ENCODE measurements around the gene MYLK4. TPM values are rescaled to one million over a fixed set of nuclear protein-coding genes. Genes with fewer than 3 reads are reported as not detected.

Gene MYLK4
- total RNA-seq, 1 donor from 2014 or later: 0.23 TPM

GRCh38 chr6:2743280-2744208, 7.2 kb downstream of the MYLK4 start:
- Mint-ChIP-seq H3K27me3 (ENCODE audit: low read depth, unreplicated experiment) (no peaks in the 10 kb centered on the region), H3K4me1 (ENCODE audit: low read depth, unreplicated experiment) (peaks cover 32% of the 10 kb centered on the region), H3K9me3 (ENCODE audit: unreplicated experiment) (no peaks in the 10 kb centered on the region), H3K27ac (ENCODE audit: unreplicated experiment) (no peak overlapping the region), H3K36me3 (ENCODE audit: low read depth, unreplicated experiment) (no peaks in the 10 kb centered on the region), H3K4me3 (ENCODE audit: unreplicated experiment) (no peak overlapping the region)
- no peak for DNase-seq (ENCODE audit: low read depth)
- no peaks in the 10 kb centered on the region for H3K36me3 ChIP-seq (ENCODE audit: insufficient read depth, low read length)
- H2AFZ ChIP-seq (ENCODE audit: low read depth, low read length): no peak overlapping the region
- H3K27me3 ChIP-seq (ENCODE audit: insufficient read depth, low read length): no peaks in the 10 kb centered on the region
- no peaks in the 10 kb centered on the region for H3K9me3 ChIP-seq (ENCODE audit: insufficient read depth, low read depth, low read length)
- H3K4me1 ChIP-seq (ENCODE audit: insufficient read depth, low read length): peaks cover 4% of the 10 kb centered on the region
- H3K79me2 ChIP-seq (ENCODE audit: insufficient read depth, low read length): no peaks in the 10 kb centered on the region
- H3K4me2 ChIP-seq (ENCODE audit: low read length): no peak overlapping the region
- no peak for FAIRE-seq
- no peaks in the 10 kb centered on the region for H4K20me1 ChIP-seq (ENCODE audit: insufficient read depth, low read length)
- TF ChIP-seq, protein P1, sequence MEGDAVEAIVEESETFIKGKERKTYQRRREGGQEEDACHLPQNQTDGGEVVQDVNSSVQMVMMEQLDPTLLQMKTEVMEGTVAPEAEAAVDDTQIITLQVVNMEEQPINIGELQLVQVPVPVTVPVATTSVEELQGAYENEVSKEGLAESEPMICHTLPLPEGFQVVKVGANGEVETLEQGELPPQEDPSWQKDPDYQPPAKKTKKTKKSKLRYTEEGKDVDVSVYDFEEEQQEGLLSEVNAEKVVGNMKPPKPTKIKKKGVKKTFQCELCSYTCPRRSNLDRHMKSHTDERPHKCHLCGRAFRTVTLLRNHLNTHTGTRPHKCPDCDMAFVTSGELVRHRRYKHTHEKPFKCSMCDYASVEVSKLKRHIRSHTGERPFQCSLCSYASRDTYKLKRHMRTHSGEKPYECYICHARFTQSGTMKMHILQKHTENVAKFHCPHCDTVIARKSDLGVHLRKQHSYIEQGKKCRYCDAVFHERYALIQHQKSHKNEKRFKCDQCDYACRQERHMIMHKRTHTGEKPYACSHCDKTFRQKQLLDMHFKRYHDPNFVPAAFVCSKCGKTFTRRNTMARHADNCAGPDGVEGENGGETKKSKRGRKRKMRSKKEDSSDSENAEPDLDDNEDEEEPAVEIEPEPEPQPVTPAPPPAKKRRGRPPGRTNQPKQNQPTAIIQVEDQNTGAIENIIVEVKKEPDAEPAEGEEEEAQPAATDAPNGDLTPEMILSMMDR (IDR thresholded peaks at IDR 0.05; ENCODE audit: insufficient read depth, low read depth, low read length): no peak
- no peak for TF ChIP-seq EZH2 (IDR thresholded peaks at IDR 0.05; ENCODE audit: insufficient read depth, low read length)
- H3K4me3 ChIP-seq (ENCODE audit: insufficient read depth, low read depth, low read length): no peak overlapping the region
- H3K27ac ChIP-seq (ENCODE audit: low read depth, low read length): no peak overlapping the region
- H3K9ac ChIP-seq (ENCODE audit: low read length): no peak overlapping the region

- Histone ChIP-seq H3K27ac (ENCODE audit: low read depth, low read length) (no peak overlapping the region), H3K36me3 (ENCODE audit: insufficient read depth, low read length) (no peaks in the 10 kb centered on the region), H3K4me1 (ENCODE audit: insufficient read depth, low read length) (peaks cover 4% of the 10 kb centered on the region), H3K9me3 (ENCODE audit: insufficient read depth, low read depth, low read length) (no peaks in the 10 kb centered on the region), H4K20me1 (ENCODE audit: insufficient read depth, low read length) (no peaks in the 10 kb centered on the region), H3K4me2 (ENCODE audit: low read length) (no peak overlapping the region), H3K27me3 (ENCODE audit: insufficient read depth, low read length) (no peaks in the 10 kb centered on the region), H3K9ac (ENCODE audit: low read length) (no peak overlapping the region), H3K79me2 (ENCODE audit: insufficient read depth, low read length) (no peaks in the 10 kb centered on the region), H3K4me3 (ENCODE audit: insufficient read depth, low read depth, low read length) (no peak overlapping the region), H2AFZ (ENCODE audit: low read depth, low read length) (no peak overlapping the region)
- H3K9me3 Mint-ChIP-seq (ENCODE audit: unreplicated experiment): no peaks in the 10 kb centered on the region
- FAIRE-seq (no peak), DNase-seq (ENCODE audit: low read depth) (peak; percentile 57)
- peak overlapping the region; percentile 12 for H3K27ac Mint-ChIP-seq (ENCODE audit: unreplicated experiment)
- peaks cover 31% of the 10 kb centered on the region for H3K4me1 Mint-ChIP-seq (ENCODE audit: low read depth, unreplicated experiment)
- H3K27me3 Mint-ChIP-seq (ENCODE audit: low read depth, unreplicated experiment): no peaks in the 10 kb centered on the region
- H3K36me3 Mint-ChIP-seq (ENCODE audit: low read depth, unreplicated experiment): no peaks in the 10 kb centered on the region
- peak overlapping the region; percentile 7 for H3K4me3 Mint-ChIP-seq (ENCODE audit: unreplicated experiment)
- TF ChIP-seq, protein P1 (IDR thresholded peaks at IDR 0.05; ENCODE audit: insufficient read depth, low read depth, low read length): no peak
- no peak for TF ChIP-seq EZH2 (IDR thresholded peaks at IDR 0.05; ENCODE audit: insufficient read depth, low read length)
These were observed 9.0 kb downstream of the MYLK4 start for GRCh38 chr6:2741756-2742155.

DNA sequence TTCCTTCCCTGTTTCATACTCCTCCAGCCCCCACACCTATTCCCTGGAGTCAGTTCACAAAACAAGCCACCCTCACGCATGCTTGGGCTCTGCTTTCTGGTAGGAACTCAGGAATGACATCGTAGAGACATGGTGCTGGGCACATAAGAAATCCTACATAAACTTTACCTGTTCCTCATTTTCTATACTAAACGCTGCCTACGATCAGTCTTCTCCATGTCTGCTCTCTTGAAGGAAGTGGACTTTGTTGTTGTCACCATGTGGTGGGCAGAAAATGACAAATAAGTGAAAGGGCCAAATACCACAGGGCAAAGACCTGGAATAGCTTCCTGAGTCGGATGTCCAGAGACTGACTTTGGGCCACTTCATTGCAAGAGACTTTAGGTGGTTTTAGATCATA, 10.1 kb downstream of the MYLK4 start:
- no peak for FAIRE-seq
- no peak overlapping the region for H3K4me3 ChIP-seq (ENCODE audit: insufficient read depth, low read depth, low read length)
- H3K27ac ChIP-seq (ENCODE audit: low read depth, low read length): no peak overlapping the region
- no peaks in the 10 kb centered on the region for H3K79me2 ChIP-seq (ENCODE audit: insufficient read depth, low read length)
- peaks cover 25% of the 10 kb centered on the region for H3K4me1 Mint-ChIP-seq (ENCODE audit: low read depth, unreplicated experiment)
- no peaks in the 10 kb centered on the region for H3K27me3 ChIP-seq (ENCODE audit: insufficient read depth, low read length)
- no peak overlapping the region for H3K4me3 Mint-ChIP-seq (ENCODE audit: unreplicated experiment)
- H3K4me1 ChIP-seq (ENCODE audit: insufficient read depth, low read length): no peaks in the 10 kb centered on the region
- no peaks in the 10 kb centered on the region for H3K36me3 Mint-ChIP-seq (ENCODE audit: low read depth, unreplicated experiment)
- no peak overlapping the region for H3K9ac ChIP-seq (ENCODE audit: low read length)
- H3K9me3 ChIP-seq (ENCODE audit: insufficient read depth, low read depth, low read length): no peaks in the 10 kb centered on the region
- H3K36me3 ChIP-seq (ENCODE audit: insufficient read depth, low read length): no peaks in the 10 kb centered on the region
- H3K27me3 Mint-ChIP-seq (ENCODE audit: low read depth, unreplicated experiment): no peaks in the 10 kb centered on the region
- no peak overlapping the region for H3K27ac Mint-ChIP-seq (ENCODE audit: unreplicated experiment)
- TF ChIP-seq EZH2 (IDR thresholded peaks at IDR 0.05; ENCODE audit: insufficient read depth, low read length): no peak
- TF ChIP-seq, protein P1 (IDR thresholded peaks at IDR 0.05; ENCODE audit: insufficient read depth, low read depth, low read length): no peak
- H4K20me1 ChIP-seq (ENCODE audit: insufficient read depth, low read length): no peaks in the 10 kb centered on the region
- no peaks in the 10 kb centered on the region for H3K9me3 Mint-ChIP-seq (ENCODE audit: unreplicated experiment)
- H3K4me2 ChIP-seq (ENCODE audit: low read length): no peak overlapping the region
- no peak overlapping the region for H2AFZ ChIP-seq (ENCODE audit: low read depth, low read length)
- DNase-seq (ENCODE audit: low read depth): no peak

All from astrocyte (in vitro differentiated cells and primary cell).